Measurements from ENCODE around the gene EMC9.

GRCh38 chr14:24092505-24093206 is 48.7 kb downstream of the EMC9 start:
- TF ChIP-seq POLR2A (IDR thresholded peaks at IDR 0.05) (no peak), CTCF (IDR thresholded peaks at IDR 0.05) (no peak)
